IMR-90 (cell line): Measurements from ENCODE around the gene MALAT1. TPM values are rescaled to one million over a fixed set of nuclear protein-coding genes. Genes with fewer than 3 reads are reported as not detected.

Experiments used
- ATAC-seq: fragments of 200-7000 bp; cut with Tn5 transposase; 2 replicates; pipeline ENCODE4 v1.9.1; 2020; ENCODE audit warnings: low read depth, mild to moderate bottlenecking, moderate library complexity
- BruUV-seq: library from RNA; stranded (reverse); fragments of 400-500 nt; replicated peaks from 2 replicates; lab custom pipeline; 2021; lab: Mats Ljungman, UMichigan
- CTCF ChIA-PET: fragments of 300-600 bp; formaldehyde crosslinking; extraction: SDS; loops from one replicate; lab custom pipeline; 2021; ENCODE audit warnings: antibody characterized with exemption; lab: Yijun Ruan, JAX
- POLR2A ChIA-PET: fragments of 300-600 bp; sonication (Branson Sonifier 250); formaldehyde crosslinking; loops from one replicate; lab custom pipeline; 2022; ENCODE audit warnings: antibody characterized with exemption; ENCODE audit not compliant: unreplicated experiment; lab: Charles Lee
- DNase-seq: peaks from one replicate; pipeline ENCODE4 v3.0.0; 2013
- H2AFZ ChIP-seq: replicated peaks from 2 replicates; pipeline ENCODE3; 2013; ENCODE audit warnings: low read length, mild to moderate bottlenecking; ENCODE audit not compliant: poor library complexity
- H2AK5ac ChIP-seq: 2 replicates; pipeline ENCODE4 v1.6.1; 2013; ENCODE audit warnings: low read depth, low read length, inconsistent platforms
- H2AK9ac ChIP-seq: replicated peaks from 2 replicates; pipeline ENCODE3; 2013; ENCODE audit warnings: mild to moderate bottlenecking, low read depth, low read length, moderate library complexity; ENCODE audit not compliant: poor library complexity
- H2BK120ac ChIP-seq: 2 replicates; pipeline ENCODE4 v1.6.1; 2013; ENCODE audit warnings: low read depth, low read length, inconsistent platforms
- H2BK15ac ChIP-seq: 3 replicates; pipeline ENCODE4 v1.6.1; 2013; ENCODE audit warnings: low read depth, low read length, inconsistent platforms
- H2BK20ac ChIP-seq: 2 replicates; pipeline ENCODE4 v1.6.1; 2013; ENCODE audit warnings: low read depth, mild to moderate bottlenecking, inconsistent platforms, low read length, moderate library complexity
- H2BK5ac ChIP-seq: 2 replicates; pipeline ENCODE4 v1.6.1; 2013; ENCODE audit warnings: mild to moderate bottlenecking, low read depth, low read length, inconsistent platforms; ENCODE audit not compliant: poor library complexity, severe bottlenecking
- H3K14ac ChIP-seq: replicated peaks from 2 replicates; pipeline ENCODE4 v1.6.1; 2013; ENCODE audit warnings: low read depth, low read length, inconsistent platforms
- H3K18ac ChIP-seq: 2 replicates; pipeline ENCODE4 v1.6.1; 2013; ENCODE audit warnings: low read depth, low read length, control low read depth
- H3K23ac ChIP-seq: 2 replicates; pipeline ENCODE4 v1.6.1; 2013; ENCODE audit warnings: low read depth, low read length, inconsistent platforms
- H3K27ac ChIP-seq: 2 replicates; pipeline ENCODE4 v1.5.1; 2013; ENCODE audit warnings: mild to moderate bottlenecking, control low read depth, low read length; ENCODE audit not compliant: insufficient read depth
- H3K27me3 ChIP-seq: 2 replicates; pipeline ENCODE4 v1.6.1; 2013; ENCODE audit warnings: low read length; ENCODE audit not compliant: control insufficient read depth, insufficient read depth
- H3K36me3 ChIP-seq: 2 replicates; pipeline ENCODE4 v1.6.1; 2013; ENCODE audit warnings: low read length, mixed read lengths; ENCODE audit not compliant: control insufficient read depth, insufficient read depth
- H3K4ac ChIP-seq: 2 replicates; pipeline ENCODE4 v1.6.1; 2013; ENCODE audit warnings: low read depth, low read length, inconsistent platforms
- H3K4me1 ChIP-seq: 2 replicates; pipeline ENCODE4 v1.6.1; 2013; ENCODE audit warnings: low read length, mixed read lengths; ENCODE audit not compliant: control insufficient read depth, insufficient read depth
- H3K4me2 ChIP-seq: 2 replicates; pipeline ENCODE4 v1.6.1; 2013; ENCODE audit warnings: low read depth, mild to moderate bottlenecking, control low read depth, low read length, moderate library complexity
- H3K4me3 ChIP-seq: 2 replicates; pipeline ENCODE4 v1.5.1; 2013; ENCODE audit warnings: low read depth, mild to moderate bottlenecking, control low read depth, low read length, moderate library complexity; ENCODE audit not compliant: insufficient read depth
- H3K56ac ChIP-seq: 2 replicates; pipeline ENCODE4 v1.6.1; 2013; ENCODE audit warnings: low read length, inconsistent platforms; ENCODE audit not compliant: insufficient read depth; ENCODE audit errors: extremely low read depth
- H3K79me1 ChIP-seq, 2 experiments: 2 replicates each; pipeline ENCODE4 v1.6.1; 2013; ENCODE audit warnings: low read length in 2 of 2, inconsistent platforms in 1 of 2, low read depth in 1 of 2
- H3K9ac ChIP-seq: 2 replicates; pipeline ENCODE4 v1.6.1; 2013; ENCODE audit warnings: low read depth, low read length, control low read depth
- H3K9me1 ChIP-seq: 2 replicates; pipeline ENCODE4 v1.6.1; 2013; ENCODE audit warnings: low read length, inconsistent platforms; ENCODE audit not compliant: insufficient read depth
- H3K9me3 ChIP-seq: 2 replicates; pipeline ENCODE4 v1.6.1; 2013; ENCODE audit warnings: low read length; ENCODE audit not compliant: control insufficient read depth, insufficient read depth
- H4K20me1 ChIP-seq: 2 replicates; pipeline ENCODE4 v1.6.1; 2013; ENCODE audit warnings: low read length, inconsistent platforms; ENCODE audit not compliant: insufficient read depth
- H4K5ac ChIP-seq: 2 replicates; pipeline ENCODE4 v1.6.1; 2013; ENCODE audit warnings: mild to moderate bottlenecking, low read depth, low read length, control low read depth
- H4K8ac ChIP-seq, 2 experiments: 2 replicates each; pipeline ENCODE4 v1.6.1; 2013; ENCODE audit warnings: low read depth in 2 of 2, low read length in 2 of 2, control low read depth in 1 of 2, inconsistent platforms in 1 of 2
- H4K91ac ChIP-seq: 2 replicates; pipeline ENCODE4 v1.6.1; 2013; ENCODE audit warnings: low read depth, low read length, inconsistent platforms; ENCODE audit not compliant: insufficient read depth
- BHLHE40 ChIP-seq: fragments of 150-350 bp; IDR thresholded peaks from 2 replicates; pipeline ENCODE4 v1.6.1; 2016; ENCODE audit warnings: mild to moderate bottlenecking, low read depth, low read length
- CEBPB ChIP-seq: IDR thresholded peaks from 2 replicates; pipeline ENCODE4 v1.6.1; 2012; ENCODE audit warnings: low read depth, low read length, improper control_type of control experiment
- MAZ ChIP-seq: IDR thresholded peaks from 2 replicates; pipeline ENCODE4 v1.6.1; 2012; ENCODE audit warnings: low read depth, mild to moderate bottlenecking, low read length, improper control_type of control experiment, moderate library complexity, borderline replicate concordance
- MXI1 ChIP-seq: IDR thresholded peaks from 2 replicates; pipeline ENCODE4 v1.6.1; 2012; ENCODE audit warnings: low read depth, mild to moderate bottlenecking, low read length, moderate library complexity, borderline replicate concordance
- NFE2L2 ChIP-seq: fragments of 150-350 bp; IDR thresholded peaks from 2 replicates; pipeline ENCODE4 v1.6.1; 2016; ENCODE audit warnings: low read depth, mild to moderate bottlenecking, low read length
- USF2 ChIP-seq: fragments of 150-350 bp; IDR thresholded peaks from 2 replicates; pipeline ENCODE4 v1.6.1; 2017; ENCODE audit warnings: mild to moderate bottlenecking, antibody characterized with exemption, low read length, low read depth
- WGBS, 2 experiments: methylation state at CpG; one replicate each; pipeline versions ENCODE4 v1.1.5 to v1.1.7; 2013; ENCODE audit warnings: missing lambda C conversion rate in 2 of 2; ENCODE audit not compliant: insufficient read length in 1 of 2; ENCODE audit errors: extremely low coverage in 2 of 2; 5-methylcytosine and 5-hydroxymethylcytosine counted together
- dilution Hi-C: fragments of 300-500 bp; cut with HindIII; formaldehyde crosslinking; loops from one replicate; pipeline ENCODE4 v1.14.3; 2018; ENCODE audit warnings: low sequenced_read_pairs; ENCODE audit not compliant: unreplicated experiment
- in situ Hi-C: fragments of 300-500 bp; cut with MboI; formaldehyde crosslinking; loops from 3 replicates; pipeline ENCODE4 v1.14.3; 2019; ENCODE audit warnings: low sequenced_read_pairs, inconsistent platforms, mixed read lengths
- intact Hi-C: fragments of 100-400 bp; cut with micrococcal nuclease; formaldehyde crosslinking; loops from 2 replicates; pipeline ENCODE4 v1.10.0; 2022
- polyA plus RNA-seq, 3 experiments: library from polyadenylated mRNA; depleted of rRNA; stranded (reverse); fragments of >200 nt; gene quantifications; 2 replicates each; pipeline ENCODE4 v1.2.3, GENCODE V29; 2012; ENCODE audit warnings: low replicate concordance in 1 of 3
- total RNA-seq: library from RNA; depleted of rRNA; stranded (reverse); fragments of >200 nt; gene quantifications from 2 replicates; pipeline ENCODE4 v1.2.3, GENCODE V29; 2012

MALAT1 gene
- total and polyA plus RNA-seq, 2 of the 4 experiments (the other 2 are of a cell fraction), result 636 to 3,569 TPM

DNA sequence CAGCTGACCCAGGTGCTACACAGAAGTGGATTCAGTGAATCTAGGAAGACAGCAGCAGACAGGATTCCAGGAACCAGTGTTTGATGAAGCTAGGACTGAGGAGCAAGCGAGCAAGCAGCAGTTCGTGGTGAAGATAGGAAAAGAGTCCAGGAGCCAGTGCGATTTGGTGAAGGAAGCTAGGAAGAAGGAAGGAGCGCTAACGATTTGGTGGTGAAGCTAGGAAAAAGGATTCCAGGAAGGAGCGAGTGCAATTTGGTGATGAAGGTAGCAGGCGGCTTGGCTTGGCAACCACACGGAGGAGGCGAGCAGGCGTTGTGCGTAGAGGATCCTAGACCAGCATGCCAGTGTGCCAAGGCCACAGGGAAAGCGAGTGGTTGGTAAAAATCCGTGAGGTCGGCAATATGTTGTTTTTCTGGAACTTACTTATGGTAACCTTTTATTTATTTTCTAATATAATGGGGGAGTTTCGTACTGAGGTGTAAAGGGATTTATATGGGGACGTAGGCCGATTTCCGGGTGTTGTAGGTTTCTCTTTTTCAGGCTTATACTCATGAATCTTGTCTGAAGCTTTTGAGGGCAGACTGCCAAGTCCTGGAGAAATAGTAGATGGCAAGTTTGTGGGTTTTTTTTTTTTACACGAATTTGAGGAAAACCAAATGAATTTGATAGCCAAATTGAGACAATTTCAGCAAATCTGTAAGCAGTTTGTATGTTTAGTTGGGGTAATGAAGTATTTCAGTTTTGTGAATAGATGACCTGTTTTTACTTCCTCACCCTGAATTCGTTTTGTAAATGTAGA is 1.7 kb downstream of the MALAT1 start:
- Histone ChIP-seq H3K4me2 (peak overlapping the region; percentile 15), H2AK5ac (peak overlapping the region; percentile 5; the same call in 1 of the 2 replicates), H3K56ac (peak overlapping the region; percentile 97), H3K4me3 (peak overlapping the region; percentile 72), H3K4me1 (peaks cover 5% of the 10 kb centered on the region), H2BK20ac (no peak overlapping the region), H3K36me3 (peaks cover 37% of the 10 kb centered on the region), H4K5ac (0 out of 2 replicates have a peak overlapping the region, but pooled peaks have one; percentile 0), H4K20me1 (peaks cover 61% of the 10 kb centered on the region), H2BK5ac (peak overlapping the region; percentile 96), H2BK15ac (no peak overlapping the region), H3K4ac (peak overlapping the region; percentile 78), H2BK120ac (no peak overlapping the region), H2AK9ac (peak overlapping the region; percentile 57), H3K27me3 (no peaks in the 10 kb centered on the region), H3K9me3 (no peaks in the 10 kb centered on the region), H3K27ac (peak overlapping the region; percentile 75), H3K9me1 (no peaks in the 10 kb centered on the region), H4K91ac (peak overlapping the region; percentile 21; the same call in 1 of the 2 replicates), H3K23ac (peak overlapping the region; percentile 98), H4K8ac (peak overlapping the region in 1 of 2 experiments; percentile 69; a peak in 2 of 4 replicates), H3K79me1 (peaks cover 0 to 20% of the 10 kb centered on the region in 2 experiments; a peak in 3 of 4 replicates), H3K18ac (peak overlapping the region; percentile 21), H3K9ac (peak overlapping the region; percentile 97), H2AFZ (peak overlapping the region; percentile 24), H3K14ac (peak overlapping the region; percentile 98)
- TF ChIP-seq BHLHE40 (no peak), USF2 (peak; percentile 39), CEBPB (no peak), NFE2L2 (peak; percentile 9; the same call in 1 of the 2 replicates), MXI1 (no peak), MAZ (no peak)
- dilution Hi-C loops (no loop called here), in situ Hi-C loops (no loop called here), intact Hi-C loops (no loop called here)
- BruUV-seq, result no TSS peak
- DNase-seq, result peak; percentile 58
- 0% methylated on average over 6 of the region's 20 CpGs; no CpG with 5 or more reads in 1 of the 2 experiments for WGBS, 2 experiments
- no peak for ATAC-seq
- POLR2A ChIA-PET, result interaction anchor here (0.6 to 14.2 kb wide), 30 partner anchors 7 to 208 kb away, joined by 3 to 494 read pairs (median 6); partner anchors contain the start of genes DPF2, FRMD8, NEAT1 and PCNX3
- CTCF ChIA-PET, result interaction anchor here (1.4 to 2.6 kb wide), 2 partner anchors 21 to 29 kb away, joined by 3 to 12 read pairs; no protein-coding TSS in a partner anchor
